Colon (tissue), 2 donors: ENCODE data around the gene TLE4.
"Not testable (repeated sequence)": the region's sequence is repeated elsewhere in the genome, so short reads cannot be mapped to it uniquely, and the experiment has no call there.

ENCODE experiments used
- FAIRE-seq: peaks from 2 replicates; lab custom pipeline; 2012; peaks lifted over from hg19 to GRCh38; lab: Jason Lieb, UNC
- donor health status: control.
- donor health status: control.

Gene TLE4

GRCh38 chr9:79604149-79604548 lies 32.4 kb downstream of the TLE4 start:
- FAIRE-seq: no peak

GRCh38 chr9:79604921-79605562 lies 33.3 kb downstream of the TLE4 start:
- no peak for FAIRE-seq

- not testable (repeated sequence) for FAIRE-seq
Observed at GRCh38 chr9:79606529-79606928, 34.8 kb downstream of the TLE4 start.

- FAIRE-seq: no peak
Observed at GRCh38 chr9:79609468-79610018, 37.8 kb downstream of the TLE4 start.

GRCh38 chr9:79610019-79610631 lies 38.4 kb downstream of the TLE4 start:
- no peak for FAIRE-seq

GRCh38 chr9:79610791-79611614 lies 39.2 kb downstream of the TLE4 start:
- no peak for FAIRE-seq

GRCh38 chr9:79613145-79613544 lies 41.4 kb downstream of the TLE4 start:
- FAIRE-seq: no peak

GRCh38 chr9:79615038-79615437 lies 43.3 kb downstream of the TLE4 start:
- FAIRE-seq: no peak

GRCh38 chr9:79616013-79616412 lies 44.2 kb downstream of the TLE4 start:
- FAIRE-seq: no peak

GRCh38 chr9:79616971-79617370 lies 45.2 kb downstream of the TLE4 start:
- FAIRE-seq: no peak

- FAIRE-seq: no peak
Observed at GRCh38 chr9:79617395-79617794, 45.6 kb downstream of the TLE4 start.

- FAIRE-seq: no peak
Observed at GRCh38 chr9:79619930-79620329, 48.2 kb downstream of the TLE4 start.

GRCh38 chr9:79621916-79622575 lies 50.3 kb downstream of the TLE4 start:
- no peak for FAIRE-seq

- peak; percentile 5 for FAIRE-seq
Observed at GRCh38 chr9:79623799-79624721, 52.3 kb downstream of the TLE4 start.

GRCh38 chr9:79629721-79630120 lies 58.0 kb downstream of the TLE4 start:
- FAIRE-seq: no peak

- FAIRE-seq: no peak
Observed at GRCh38 chr9:79630521-79631403, 59.0 kb downstream of the TLE4 start.

- no peak for FAIRE-seq
Observed at GRCh38 chr9:79632060-79632459, 60.3 kb downstream of the TLE4 start.

- no peak for FAIRE-seq
Observed at GRCh38 chr9:79632705-79633104, 60.9 kb downstream of the TLE4 start.

GRCh38 chr9:79633558-79633957 lies 61.8 kb downstream of the TLE4 start:
- no peak for FAIRE-seq
